ENCODE data around the gene CCM2L.

DNA sequence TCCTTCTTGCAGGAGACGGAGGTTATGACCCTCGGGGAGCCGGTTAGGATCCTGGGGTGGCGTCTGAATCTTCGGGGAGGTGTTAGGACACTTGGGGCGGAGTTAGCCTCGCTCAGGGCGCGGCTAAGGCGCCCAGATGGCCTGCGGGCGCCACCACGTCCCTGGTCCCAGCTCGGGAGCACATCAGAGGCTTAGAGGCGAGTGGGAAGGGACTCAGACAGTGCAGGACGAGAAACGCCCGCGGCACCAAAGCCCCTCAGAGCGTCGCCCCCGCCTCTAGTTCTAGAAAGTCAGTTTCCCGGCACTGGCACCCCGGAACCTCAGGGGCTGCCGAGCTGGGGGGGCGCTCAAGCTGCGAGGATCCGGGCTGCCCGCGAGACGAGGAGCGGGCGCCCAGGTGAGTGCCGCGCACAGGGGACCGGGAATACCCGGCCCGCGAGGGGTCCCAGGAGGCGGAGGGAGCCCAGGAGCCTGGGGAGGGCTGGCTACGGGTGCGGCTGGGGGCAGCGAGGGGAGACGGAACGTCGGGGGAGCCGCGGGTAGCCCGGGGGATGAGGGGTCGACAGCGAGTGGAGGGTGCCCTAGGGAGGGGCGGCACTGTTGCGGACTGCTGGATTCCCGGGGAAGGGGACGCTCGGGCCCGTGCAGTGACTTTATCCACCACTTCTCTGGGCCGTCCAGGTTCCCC is 42.0 kb downstream of the CCM2L start, which contains the start of gene HCK:
- no peak for TF ChIP-seq CTCF (IDR thresholded peaks at IDR 0.05)
- TF ChIP-seq POLR2A (IDR thresholded peaks at IDR 0.05): no peak

All from lower leg skin (tissue), 3 donors.